Large intestine (tissue), 3 donors: ENCODE results near the gene NPAS1. TPM values are rescaled to one million over a fixed set of nuclear protein-coding genes. Genes with fewer than 3 reads are reported as not detected.
A peak's percentile ranks its signal among the peaks of the same experiment; 100 is the strongest.

Experiments used
- DNase-seq, 2 donors: peaks; one replicate each; pipeline versions ENCODE4 v3.0.0 to v3.0.0-alpha.2; 2013
- H3K27ac ChIP-seq: one replicate; pipeline ENCODE4 v1.5.1; 2013; ENCODE audit warnings: low read length
- H3K27me3 ChIP-seq: 2 replicates; pipeline ENCODE4 v1.6.1; 2013; ENCODE audit warnings: low read length; ENCODE audit not compliant: control insufficient read depth, insufficient read depth
- H3K36me3 ChIP-seq: 2 replicates; pipeline ENCODE4 v1.6.1; 2013; ENCODE audit warnings: low read length; ENCODE audit not compliant: control insufficient read depth, insufficient read depth
- H3K4me1 ChIP-seq: one replicate; pipeline ENCODE4 v1.6.1; 2013; ENCODE audit warnings: low read length; ENCODE audit not compliant: control insufficient read depth, insufficient read depth
- H3K4me3 ChIP-seq: one replicate; pipeline ENCODE4 v1.5.1; 2013; ENCODE audit warnings: low read length
- H3K9me3 ChIP-seq: one replicate; pipeline ENCODE4 v1.6.1; 2013; ENCODE audit warnings: mild to moderate bottlenecking, low read depth, low read length, moderate library complexity; ENCODE audit not compliant: control insufficient read depth
- WGBS: methylation state at CpG from one replicate; pipeline ENCODE4 v1.1.5; 2013; ENCODE audit warnings: low lambda C conversion rate; ENCODE audit not compliant: insufficient coverage; 5-methylcytosine and 5-hydroxymethylcytosine counted together
- polyA plus RNA-seq: library from polyadenylated mRNA; unstranded; fragments of 120-200 nt; gene quantifications from one replicate; pipeline ENCODE4 v1.2.1, GENCODE V29; 2013

NPAS1 gene
- polyA plus RNA-seq, 1 donor, result 0.49 TPM

- Histone ChIP-seq H3K27me3 (peaks cover 60% of the 10 kb centered on the region), H3K27ac (no peak overlapping the region), H3K9me3 (peaks cover 3% of the 10 kb centered on the region), H3K4me3 (no peak overlapping the region), H3K36me3 (no peaks in the 10 kb centered on the region), H3K4me1 (peaks cover 1% of the 10 kb centered on the region)
- no peak for DNase-seq
- WGBS, result no CpG with 5 or more reads among the region's 14 CpGs
These were observed 8.6 kb downstream of the NPAS1 start for GRCh38 chr19:47028195-47028601.

GRCh38 chr19:47032171-47032811, 12.7 kb downstream of the NPAS1 start:
- H3K27me3 ChIP-seq, result peaks cover 30% of the 10 kb centered on the region
- H3K9me3 ChIP-seq, result no peaks in the 10 kb centered on the region
- no peak overlapping the region for H3K4me3 ChIP-seq
- no peaks in the 10 kb centered on the region for H3K36me3 ChIP-seq
- peak; percentile 26 to 37 for DNase-seq
- no CpG with 5 or more reads among the region's 17 CpGs for WGBS
- H3K27ac ChIP-seq, result no peak overlapping the region
- H3K4me1 ChIP-seq, result peaks cover 11% of the 10 kb centered on the region

GRCh38 chr19:47035127-47036096, 15.8 kb downstream of the NPAS1 start:
- 19% methylated on average over 3 of the region's 35 CpGs for WGBS
- peak; percentile 82 to 91 for DNase-seq
- peaks cover 11% of the 10 kb centered on the region for H3K4me1 ChIP-seq

GRCh38 chr19:47036097-47036651, 16.5 kb downstream of the NPAS1 start:
- peak; percentile 50 to 85 for DNase-seq
- H3K27me3 ChIP-seq, result peaks cover 5% of the 10 kb centered on the region
- peak overlapping the region; percentile 44 for H3K4me3 ChIP-seq
- no CpG with 5 or more reads among the region's 26 CpGs for WGBS
- peak overlapping the region; percentile 56 for H3K27ac ChIP-seq
- H3K4me1 ChIP-seq, result peaks cover 11% of the 10 kb centered on the region
- no peaks in the 10 kb centered on the region for H3K9me3 ChIP-seq
- H3K36me3 ChIP-seq, result no peaks in the 10 kb centered on the region

More at GRCh38 chr19:47035127-47036096, 15.8 kb downstream of the NPAS1 start:
- Histone ChIP-seq H3K36me3 (no peaks in the 10 kb centered on the region), H3K27ac (peak overlapping the region; percentile 56), H3K27me3 (peaks cover 12% of the 10 kb centered on the region), H3K4me3 (peak overlapping the region; percentile 44), H3K9me3 (no peaks in the 10 kb centered on the region)

GRCh38 chr19:47037766-47038165, 18.1 kb downstream of the NPAS1 start:
- no peak overlapping the region for H3K27ac ChIP-seq
- no peak for DNase-seq
- no peaks in the 10 kb centered on the region for H3K9me3 ChIP-seq
- no peaks in the 10 kb centered on the region for H3K27me3 ChIP-seq
- no CpG with 5 or more reads among the region's 1 CpG for WGBS
- H3K4me1 ChIP-seq, result peaks cover 11% of the 10 kb centered on the region
- no peaks in the 10 kb centered on the region for H3K36me3 ChIP-seq
- H3K4me3 ChIP-seq, result no peak overlapping the region

GRCh38 chr19:47039239-47039874, 19.7 kb downstream of the NPAS1 start:
- no peak overlapping the region for H3K27ac ChIP-seq
- no peak overlapping the region for H3K4me3 ChIP-seq
- H3K9me3 ChIP-seq, result no peaks in the 10 kb centered on the region
- H3K4me1 ChIP-seq, result peaks cover 11% of the 10 kb centered on the region
- DNase-seq, result no peak
- peaks cover under 1% of the 10 kb centered on the region for H3K36me3 ChIP-seq
- no peaks in the 10 kb centered on the region for H3K27me3 ChIP-seq
- no CpG with 5 or more reads among the region's 17 CpGs for WGBS

GRCh38 chr19:47040869-47041268, 21.2 kb downstream of the NPAS1 start:
- H3K27ac ChIP-seq, result no peak overlapping the region
- whole genome bisulfite sequencing, result no CpG with 5 or more reads among the region's 8 CpGs

GRCh38 chr19:47044946-47045866, 25.6 kb downstream of the NPAS1 start:
- Histone ChIP-seq H3K4me1 (no peaks in the 10 kb centered on the region), H3K27ac (no peak overlapping the region), H3K4me3 (no peak overlapping the region), H3K27me3 (no peaks in the 10 kb centered on the region), H3K9me3 (no peaks in the 10 kb centered on the region), H3K36me3 (peaks cover 2% of the 10 kb centered on the region)
- no peak for DNase-seq
- 100% methylated on average over 3 of the region's 56 CpGs for WGBS

More at GRCh38 chr19:47040869-47041268, 21.2 kb downstream of the NPAS1 start:
- peaks cover 5% of the 10 kb centered on the region for H3K4me1 ChIP-seq
- peaks cover 2% of the 10 kb centered on the region for H3K36me3 ChIP-seq
- DNase-seq, result no peak
- H3K27me3 ChIP-seq, result no peaks in the 10 kb centered on the region
- no peak overlapping the region for H3K4me3 ChIP-seq
- H3K9me3 ChIP-seq, result no peaks in the 10 kb centered on the region

GRCh38 chr19:47045867-47046470, 26.3 kb downstream of the NPAS1 start:
- Histone ChIP-seq H3K36me3 (peaks cover 2% of the 10 kb centered on the region), H3K9me3 (no peaks in the 10 kb centered on the region), H3K27me3 (no peaks in the 10 kb centered on the region), H3K4me3 (no peak overlapping the region), H3K4me1 (no peaks in the 10 kb centered on the region), H3K27ac (no peak overlapping the region)
- DNase-seq, result no peak
- 100% methylated on average over 3 of the region's 45 CpGs for WGBS
